Prostate gland (tissue), 2 donors: ENCODE measurements around the gene MXD3. TPM values are rescaled to one million over a fixed set of nuclear protein-coding genes. Genes with fewer than 3 reads are reported as not detected.

Experiments
- DNase-seq: peaks from one replicate; pipeline ENCODE4 v3.0.0-alpha.2; 2019; ENCODE audit warnings: low spot score
- H3K27ac ChIP-seq, 2 donors: fragments of 200-600 bp; sonication (generic); 2 replicates each; pipeline ENCODE4 v1.5.1; 2017 to 2019
- H3K27me3 ChIP-seq: fragments of 200-600 bp; sonication (generic); replicated peaks from 2 replicates; pipeline ENCODE4 v1.5.1; 2019; ENCODE audit not compliant: insufficient read depth
- H3K36me3 ChIP-seq, 2 donors: fragments of 200-600 bp; sonication (generic); 1 replicate in 1 of 2; 2 replicates in 1 of 2; pipeline versions ENCODE4 v1.5.1 to v1.8.1; 2017 to 2019
- H3K4me1 ChIP-seq: fragments of 200-600 bp; sonication (generic); replicated peaks from 2 replicates; pipeline ENCODE4 v1.5.1; 2019
- H3K4me3 ChIP-seq, 2 donors: fragments of 200-600 bp; sonication (generic); 2 replicates each; pipeline ENCODE4 v1.5.1; 2017 to 2019
- H3K9me3 ChIP-seq: fragments of 200-600 bp; sonication (generic); 2 replicates; pipeline ENCODE4 v1.5.1; 2017
- POLR2A ChIP-seq: fragments of 450-650 bp; IDR thresholded peaks from one replicate; pipeline ENCODE4 v1.6.1; 2016; ENCODE audit warnings: antibody characterized with exemption, mild to moderate bottlenecking
- POLR2AphosphoS5 ChIP-seq: sonication (generic); formaldehyde crosslinking; IDR thresholded peaks from one replicate; pipeline ENCODE4 v1.6.1; 2017; ENCODE audit warnings: antibody characterized with exemption
- WGBS: methylation state at CpG from one replicate; pipeline ENCODE4 v1.1.5; 2018; 5-methylcytosine and 5-hydroxymethylcytosine counted together
- intact Hi-C: fragments of 100-400 bp; cut with DNase I; formaldehyde crosslinking; loops from one replicate; pipeline ENCODE4 v1.14.2; 2022
- total RNA-seq, 2 donors: library from RNA; depleted of rRNA; stranded (reverse); fragments of >200 nt; gene quantifications; one replicate each; pipeline ENCODE4 v1.1.0, GENCODE V29; 2016
- TF ChIP-seq, protein P1 (sequence below), 4 experiments: fragments of 200-600 bp in 2 of 4; fragments of 450-650 bp in 2 of 4; sonication (generic) in 2 of 4; IDR thresholded peaks; 1 replicate in 3 of 4; 2 replicates in 1 of 4; pipeline ENCODE4 v1.5.1; 2016 to 2019; ENCODE audit warnings: antibody characterized with exemption in 4 of 4, mild to moderate bottlenecking in 2 of 4, moderate library complexity in 2 of 4

MXD3 gene
- total RNA-seq, 2 donors from 2014 or later, result 13.5 to 20.5 TPM

- intact Hi-C loops, result no loop called here
- Histone ChIP-seq H3K4me1 (no peaks in the 10 kb centered on the region), H3K9me3 (no peaks in the 10 kb centered on the region), H3K36me3 (peaks cover 0 to 18% of the 10 kb centered on the region in 2 donors), H3K4me3 (no peak overlapping the region), H3K27me3 (no peaks in the 10 kb centered on the region), H3K27ac (no peak overlapping the region)
- 87% methylated on average over 19 of the region's 19 CpGs for WGBS
- DNase-seq, result no peak
- TF ChIP-seq, protein P1, sequence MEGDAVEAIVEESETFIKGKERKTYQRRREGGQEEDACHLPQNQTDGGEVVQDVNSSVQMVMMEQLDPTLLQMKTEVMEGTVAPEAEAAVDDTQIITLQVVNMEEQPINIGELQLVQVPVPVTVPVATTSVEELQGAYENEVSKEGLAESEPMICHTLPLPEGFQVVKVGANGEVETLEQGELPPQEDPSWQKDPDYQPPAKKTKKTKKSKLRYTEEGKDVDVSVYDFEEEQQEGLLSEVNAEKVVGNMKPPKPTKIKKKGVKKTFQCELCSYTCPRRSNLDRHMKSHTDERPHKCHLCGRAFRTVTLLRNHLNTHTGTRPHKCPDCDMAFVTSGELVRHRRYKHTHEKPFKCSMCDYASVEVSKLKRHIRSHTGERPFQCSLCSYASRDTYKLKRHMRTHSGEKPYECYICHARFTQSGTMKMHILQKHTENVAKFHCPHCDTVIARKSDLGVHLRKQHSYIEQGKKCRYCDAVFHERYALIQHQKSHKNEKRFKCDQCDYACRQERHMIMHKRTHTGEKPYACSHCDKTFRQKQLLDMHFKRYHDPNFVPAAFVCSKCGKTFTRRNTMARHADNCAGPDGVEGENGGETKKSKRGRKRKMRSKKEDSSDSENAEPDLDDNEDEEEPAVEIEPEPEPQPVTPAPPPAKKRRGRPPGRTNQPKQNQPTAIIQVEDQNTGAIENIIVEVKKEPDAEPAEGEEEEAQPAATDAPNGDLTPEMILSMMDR (IDR thresholded peaks at IDR 0.05), result no peak
- TF ChIP-seq POLR2A (no peak), POLR2AphosphoS5 (no peak)
These were observed 17.0 kb upstream of the MXD3 start for GRCh38 chr5:177328545-177329231.

DNA sequence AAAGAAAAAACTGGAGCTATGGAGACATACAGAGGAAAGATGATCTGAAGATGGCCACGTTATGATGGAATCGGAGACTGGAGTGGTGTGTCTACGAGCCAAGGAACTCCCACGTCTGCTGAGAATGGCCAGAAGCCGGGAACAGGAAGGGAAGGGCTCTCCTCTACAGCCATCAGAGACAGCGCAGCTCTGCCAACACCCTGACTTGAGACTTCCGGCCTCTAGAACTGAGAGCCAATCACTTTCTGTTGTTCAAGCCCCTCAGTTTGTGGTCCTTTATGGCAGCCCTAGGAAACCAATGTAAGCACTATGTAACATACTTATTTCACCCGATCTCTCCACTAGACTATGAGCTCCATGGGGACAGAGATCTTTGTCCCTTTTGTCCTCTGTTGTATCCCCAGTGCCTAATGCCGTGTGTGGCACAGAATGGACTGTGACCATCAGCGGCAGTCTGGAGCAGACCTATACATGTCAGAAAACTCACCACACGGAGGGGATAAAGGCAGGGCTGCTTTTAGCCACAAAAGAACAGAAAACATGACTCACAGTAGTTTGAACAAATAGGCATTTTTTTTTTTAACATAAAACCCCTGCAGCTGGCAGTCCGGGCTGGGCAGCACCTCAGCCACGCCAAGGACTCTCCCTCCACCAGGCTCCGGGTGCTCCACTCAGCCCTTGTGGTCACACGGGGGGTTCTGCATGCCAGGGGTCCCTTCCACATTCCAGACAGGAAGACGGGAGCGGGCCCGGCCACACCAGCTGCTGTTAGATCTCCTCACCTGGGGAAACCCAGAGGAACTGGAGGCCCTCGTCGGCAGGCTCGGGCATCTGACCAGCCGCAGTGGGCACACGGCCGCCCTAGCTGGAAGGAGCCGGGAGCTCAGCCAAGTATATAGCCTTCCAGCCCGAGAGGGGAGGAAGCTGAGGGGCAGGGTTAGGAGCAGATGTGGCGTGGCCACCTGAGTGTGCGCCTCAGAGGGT lies 16.1 kb upstream of the MXD3 start:
- Histone ChIP-seq H3K9me3 (no peaks in the 10 kb centered on the region), H3K27ac (no peak overlapping the region), H3K36me3 (peaks cover 0 to 9% of the 10 kb centered on the region in 2 donors), H3K4me1 (no peaks in the 10 kb centered on the region), H3K4me3 (no peak overlapping the region), H3K27me3 (no peaks in the 10 kb centered on the region)
- TF ChIP-seq POLR2AphosphoS5 (no peak), POLR2A (no peak)
- TF ChIP-seq, protein P1 (IDR thresholded peaks at IDR 0.05), result no peak
- 80% methylated on average over 28 of the region's 28 CpGs for WGBS
- intact Hi-C loops, result no loop called here
- DNase-seq, result no peak

- Histone ChIP-seq H3K27me3 (no peaks in the 10 kb centered on the region), H3K4me1 (no peaks in the 10 kb centered on the region), H3K27ac (no peak overlapping the region), H3K4me3 (no peak overlapping the region), H3K36me3 (no peaks in the 10 kb centered on the region), H3K9me3 (no peaks in the 10 kb centered on the region)
- 63% methylated on average over 1 of the region's 1 CpG for WGBS
- DNase-seq, result no peak
- TF ChIP-seq POLR2A, result no peak
- TF ChIP-seq, protein P1 (IDR thresholded peaks at IDR 0.05), result no peak
- no peak for TF ChIP-seq POLR2AphosphoS5
- intact Hi-C loops, result no loop called here
These were observed 14.2 kb upstream of the MXD3 start for GRCh38 chr5:177325868-177326381.

GRCh38 chr5:177320879-177321278 lies 9.2 kb upstream of the MXD3 start:
- Histone ChIP-seq H3K27me3 (no peaks in the 10 kb centered on the region), H3K4me3 (no peak overlapping the region), H3K4me1 (no peaks in the 10 kb centered on the region), H3K27ac (no peak overlapping the region), H3K9me3 (no peaks in the 10 kb centered on the region), H3K36me3 (no peaks in the 10 kb centered on the region)
- WGBS, result 86% methylated on average over 7 of the region's 7 CpGs
- intact Hi-C loops, result no loop called here
- TF ChIP-seq, protein P1 (IDR thresholded peaks at IDR 0.05), result no peak
- TF ChIP-seq POLR2A (no peak), POLR2AphosphoS5 (no peak)
- DNase-seq, result no peak
